ENCODE measurements around the gene RABGAP1L. TPM values are rescaled to one million over a fixed set of nuclear protein-coding genes. Genes with fewer than 3 reads are reported as not detected.
"Not testable (repeated sequence)": the region's sequence is repeated elsewhere in the genome, so short reads cannot be mapped to it uniquely, and the experiment has no call there.

RABGAP1L gene
- total RNA-seq, 1 donor, result 28.3 TPM

- no peak for DNase-seq (ENCODE audit: low read depth in 2 of 3, low spot score in 2 of 3)
Observed at GRCh38 chr1:174534789-174535188, 375.5 kb downstream of the RABGAP1L start.

- DNase-seq (ENCODE audit: low read depth in 2 of 3, low spot score in 2 of 3), result no peak
Observed at GRCh38 chr1:174535207-174535606, 375.9 kb downstream of the RABGAP1L start.

DNA sequence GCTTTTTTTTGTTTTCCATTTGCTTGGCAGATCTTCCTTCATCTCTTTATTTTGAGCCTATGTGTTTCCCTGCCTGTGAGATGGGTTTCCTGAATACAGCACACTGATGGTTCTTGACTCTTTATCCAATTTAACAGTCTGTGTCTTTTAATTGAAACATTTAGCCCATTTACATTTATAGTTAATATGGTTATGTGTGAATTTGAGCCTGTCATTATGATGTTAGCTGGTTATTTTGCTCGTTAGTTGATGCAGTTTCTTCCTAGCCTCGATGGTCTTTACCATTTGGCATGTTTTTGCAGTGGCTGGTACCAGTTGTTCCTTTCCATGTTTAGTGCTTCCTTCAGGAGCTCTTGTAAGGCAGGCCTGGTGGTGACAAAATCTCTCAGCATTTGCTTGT is 384.1 kb downstream of the RABGAP1L start:
- not testable (repeated sequence) for DNase-seq (ENCODE audit: low read depth in 2 of 3, low spot score in 2 of 3)

GRCh38 chr1:174550296-174550695 is 391.0 kb downstream of the RABGAP1L start:
- DNase-seq (ENCODE audit: low read depth in 2 of 3, low spot score in 2 of 3), result no peak

DNA sequence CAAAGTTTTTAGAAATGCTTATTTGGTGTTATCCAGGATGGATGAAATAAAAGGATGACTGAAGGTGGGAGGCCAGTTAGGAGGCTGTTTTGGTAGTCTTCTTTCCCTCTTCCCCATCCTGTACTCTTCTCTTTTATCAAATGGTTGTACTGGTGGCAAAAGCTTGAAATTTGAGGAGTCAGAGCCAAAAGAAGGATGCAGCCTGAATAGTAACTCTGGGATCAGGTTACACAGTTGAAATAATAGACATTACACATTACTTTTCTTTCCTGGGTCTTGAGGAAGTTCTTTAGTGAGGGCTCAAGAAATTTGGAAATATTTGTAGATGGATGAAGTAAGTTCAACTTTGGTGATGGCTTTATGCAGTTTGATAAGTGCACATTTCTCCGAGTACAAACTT is 397.1 kb downstream of the RABGAP1L start:
- no peak for DNase-seq (ENCODE audit: low read depth in 2 of 3, low spot score in 2 of 3)

DNA sequence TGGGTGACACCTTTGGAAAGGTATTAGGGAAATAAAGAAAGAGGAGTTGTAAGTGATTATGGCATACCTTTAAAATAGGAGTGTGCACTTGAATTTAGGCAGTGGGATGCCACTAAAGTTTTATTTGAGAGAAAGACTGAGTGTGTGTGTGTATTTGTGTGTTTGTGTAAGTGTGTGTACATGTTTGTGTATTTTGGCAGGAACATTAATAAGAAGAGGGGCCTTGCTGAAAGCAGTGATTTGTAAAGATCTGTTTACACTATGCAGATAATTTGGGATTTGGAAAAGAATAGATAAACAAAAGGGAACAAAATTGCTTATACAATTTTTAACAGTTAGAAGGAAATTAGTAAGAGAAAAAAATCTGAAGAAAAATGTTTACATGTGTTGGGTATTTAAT is 409.2 kb downstream of the RABGAP1L start:
- no peak for DNase-seq (ENCODE audit: low read depth in 2 of 3, low spot score in 2 of 3)

GRCh38 chr1:174569240-174569639 is 409.9 kb downstream of the RABGAP1L start:
- DNase-seq (ENCODE audit: low read depth in 2 of 3, low spot score in 2 of 3), result no peak

DNA sequence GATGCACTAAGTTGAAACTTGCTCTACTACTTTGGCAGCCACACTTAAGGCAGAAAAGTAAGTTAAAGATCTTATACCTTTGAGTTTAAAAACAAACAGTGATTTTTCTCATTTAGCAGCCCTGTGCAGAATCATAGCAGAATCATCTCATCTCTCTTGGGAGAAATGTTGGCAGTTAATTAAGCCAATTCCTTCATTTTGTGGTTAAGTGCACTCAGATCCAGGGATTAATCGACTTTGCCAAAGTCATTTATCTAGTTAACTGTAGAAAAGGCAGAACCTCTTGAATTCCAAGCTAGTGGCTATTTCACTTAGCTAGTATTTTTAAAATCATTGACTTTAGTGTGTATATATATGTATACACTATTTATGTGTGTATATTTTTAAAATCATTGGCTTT is 413.5 kb downstream of the RABGAP1L start:
- no peak for DNase-seq (ENCODE audit: low read depth in 2 of 3, low spot score in 2 of 3)

GRCh38 chr1:174576120-174576519 is 416.8 kb downstream of the RABGAP1L start:
- DNase-seq (ENCODE audit: low read depth in 2 of 3, low spot score in 2 of 3), result peak in 2 of 3 donors; percentile 3 to 22

DNA sequence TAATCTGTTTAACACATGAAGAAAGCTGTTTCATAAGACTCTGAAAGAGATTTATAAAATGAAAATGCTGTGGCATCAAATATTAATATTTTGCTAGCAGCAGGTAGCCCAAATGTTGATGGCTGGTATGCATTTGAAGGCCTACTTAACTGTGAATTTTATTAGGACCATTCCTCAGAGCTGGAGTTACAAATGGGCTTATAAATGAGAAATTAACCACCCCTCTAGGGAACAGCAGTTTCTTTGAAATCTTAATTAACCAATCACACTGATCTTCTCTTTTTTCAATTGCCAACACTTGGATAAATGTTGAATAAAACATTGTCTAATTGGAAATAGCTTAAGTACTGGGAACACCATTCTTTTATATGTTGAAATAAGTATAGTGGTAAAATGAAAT is 418.4 kb downstream of the RABGAP1L start:
- DNase-seq (ENCODE audit: low read depth in 2 of 3, low spot score in 2 of 3), result no peak

DNA sequence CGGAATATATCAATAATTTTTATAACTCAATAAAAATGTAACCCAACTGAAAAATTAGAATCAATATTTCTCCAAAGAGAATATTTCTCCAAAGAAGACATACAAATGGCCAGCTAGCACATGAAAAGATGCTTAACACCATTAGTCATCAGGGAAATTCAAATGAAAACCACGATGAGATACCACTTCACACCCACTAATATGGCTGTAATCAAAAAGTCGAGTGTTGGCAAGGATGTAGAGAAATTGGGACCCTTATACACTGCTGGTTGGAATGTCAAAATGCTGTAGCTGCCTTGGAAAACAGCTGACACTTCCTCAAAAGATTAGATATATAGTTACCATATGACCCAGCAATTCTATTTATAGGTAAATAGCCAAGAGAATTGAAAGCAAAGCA is 421.5 kb downstream of the RABGAP1L start:
- DNase-seq (ENCODE audit: low read depth in 2 of 3, low spot score in 2 of 3), result no peak

- no peak for DNase-seq (ENCODE audit: low read depth in 2 of 3, low spot score in 2 of 3)
Observed at GRCh38 chr1:174583316-174583715, 424.0 kb downstream of the RABGAP1L start.

- no peak for DNase-seq (ENCODE audit: low read depth in 2 of 3, low spot score in 2 of 3)
Observed at GRCh38 chr1:174584071-174584470, 424.8 kb downstream of the RABGAP1L start.

DNA sequence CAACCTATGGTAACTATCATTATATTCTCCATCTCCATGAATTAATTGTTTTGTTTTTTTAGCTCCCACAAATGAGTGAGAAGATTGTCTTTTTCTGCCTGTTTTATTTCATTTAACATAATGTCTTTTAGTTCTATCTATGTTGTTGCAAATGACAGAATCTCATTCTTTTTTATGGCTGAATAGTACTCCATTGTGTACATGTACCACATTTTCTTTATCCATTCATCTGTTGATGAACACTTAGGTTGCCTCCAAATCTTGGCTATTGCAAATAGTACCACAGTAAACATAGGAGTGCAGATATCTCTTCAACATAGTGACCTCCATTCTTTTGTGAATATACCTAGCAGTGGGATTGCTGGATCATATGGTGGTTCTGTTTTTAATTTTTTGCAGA is 429.3 kb downstream of the RABGAP1L start:
- DNase-seq (ENCODE audit: low read depth in 2 of 3, low spot score in 2 of 3), result not testable (repeated sequence)

DNA sequence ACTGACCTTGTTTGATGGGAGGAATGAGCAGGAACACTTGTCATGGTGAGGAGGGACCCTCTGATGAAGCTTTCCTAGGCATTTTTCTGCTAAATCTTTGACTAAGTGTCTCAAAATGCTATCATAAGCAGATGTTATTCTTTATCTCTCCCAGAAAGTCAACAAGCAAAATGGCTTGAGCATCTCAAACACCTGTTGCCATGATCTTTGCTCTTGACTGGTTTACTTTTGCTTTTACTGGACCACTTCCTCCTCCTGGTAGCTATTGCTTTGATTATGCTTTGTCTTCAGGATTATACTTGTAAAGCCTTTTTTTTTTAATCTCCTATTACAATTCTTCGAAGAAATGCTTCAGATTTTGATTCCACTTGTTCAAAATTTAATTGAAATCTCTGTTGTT is 445.9 kb downstream of the RABGAP1L start:
- DNase-seq (ENCODE audit: low read depth in 2 of 3, low spot score in 2 of 3), result no peak

GRCh38 chr1:174606471-174606870 is 447.2 kb downstream of the RABGAP1L start:
- no peak for DNase-seq (ENCODE audit: low read depth in 2 of 3, low spot score in 2 of 3)

GRCh38 chr1:174617905-174618304 is 458.6 kb downstream of the RABGAP1L start:
- not testable (repeated sequence) for DNase-seq (ENCODE audit: low read depth in 2 of 3, low spot score in 2 of 3)

GRCh38 chr1:174623324-174624035 is 464.2 kb downstream of the RABGAP1L start:
- no peak for DNase-seq (ENCODE audit: low read depth in 2 of 3, low spot score in 2 of 3)

- DNase-seq (ENCODE audit: low read depth in 2 of 3, low spot score in 2 of 3), result no peak
Observed at GRCh38 chr1:174626031-174627025, 467.0 kb downstream of the RABGAP1L start.

DNA sequence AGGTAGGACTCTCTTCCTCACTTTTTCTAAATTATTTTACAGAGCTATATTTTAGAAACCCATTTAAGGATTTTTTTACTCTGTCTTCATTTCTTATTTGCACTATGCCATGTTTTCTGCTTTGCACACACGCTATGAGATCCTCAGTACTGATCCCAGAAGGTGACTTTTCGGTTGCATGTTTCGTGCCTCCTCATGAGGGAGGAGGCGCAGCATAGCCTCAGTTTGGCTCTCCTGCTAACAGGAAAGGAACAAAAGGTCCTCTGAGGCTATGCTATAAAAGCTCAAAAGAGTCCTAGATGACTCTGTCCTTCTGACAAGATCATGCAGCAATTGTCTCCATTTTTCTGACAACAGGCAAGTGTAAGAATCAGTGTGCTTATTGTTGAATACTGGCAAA is 478.2 kb downstream of the RABGAP1L start:
- DNase-seq (ENCODE audit: low read depth in 2 of 3, low spot score in 2 of 3), result no peak

DNA sequence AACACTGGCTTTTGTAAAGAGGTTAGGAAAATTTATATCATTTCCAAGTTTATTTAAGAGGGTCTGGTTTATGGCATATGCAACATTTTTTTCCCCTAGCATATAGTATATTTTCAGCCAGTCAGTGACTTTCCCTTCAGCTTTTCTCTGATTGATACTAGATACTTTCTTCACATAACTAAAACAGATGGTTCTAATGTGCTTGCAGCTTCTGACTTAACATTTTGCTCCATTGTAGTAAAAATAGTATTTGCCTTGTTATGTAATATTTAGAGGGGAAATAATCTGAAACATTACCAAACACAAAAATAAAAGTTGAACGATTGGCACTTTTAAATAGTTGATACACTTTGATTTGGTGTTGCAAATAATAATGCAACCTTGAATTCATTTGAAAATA is 480.1 kb downstream of the RABGAP1L start:
- DNase-seq (ENCODE audit: low read depth in 2 of 3, low spot score in 2 of 3), result no peak

- DNase-seq (ENCODE audit: low read depth in 2 of 3, low spot score in 2 of 3), result no peak
Observed at GRCh38 chr1:174640783-174641182, 481.5 kb downstream of the RABGAP1L start.

Data from hematopoietic multipotent progenitor cell (in vitro differentiated cells).